ENCODE data around the gene C1GALT1.
"Not testable (repeated sequence)": the region's sequence is repeated elsewhere in the genome, so short reads cannot be mapped to it uniquely, and the experiment has no call there.

The C1GALT1 gene

GRCh38 chr7:7237201-7237977, 55.0 kb downstream of the C1GALT1 start:
- DNase-seq (ENCODE audit: low spot score), result no peak

DNA sequence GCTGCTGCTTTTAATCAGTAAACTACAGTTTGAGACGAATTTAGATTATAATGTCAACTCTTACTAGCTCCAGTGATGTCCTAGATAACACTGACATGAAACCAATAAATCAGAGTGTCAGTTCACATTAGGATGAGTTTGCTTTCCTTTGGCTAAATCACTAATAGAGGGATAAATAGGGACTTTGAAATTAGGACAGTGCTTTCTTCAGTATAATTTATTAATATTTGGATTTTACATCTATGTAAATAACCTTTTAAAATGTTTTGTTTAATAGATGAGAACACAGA, 55.6 kb downstream of the C1GALT1 start:
- no peak for DNase-seq (ENCODE audit: low spot score)

DNA sequence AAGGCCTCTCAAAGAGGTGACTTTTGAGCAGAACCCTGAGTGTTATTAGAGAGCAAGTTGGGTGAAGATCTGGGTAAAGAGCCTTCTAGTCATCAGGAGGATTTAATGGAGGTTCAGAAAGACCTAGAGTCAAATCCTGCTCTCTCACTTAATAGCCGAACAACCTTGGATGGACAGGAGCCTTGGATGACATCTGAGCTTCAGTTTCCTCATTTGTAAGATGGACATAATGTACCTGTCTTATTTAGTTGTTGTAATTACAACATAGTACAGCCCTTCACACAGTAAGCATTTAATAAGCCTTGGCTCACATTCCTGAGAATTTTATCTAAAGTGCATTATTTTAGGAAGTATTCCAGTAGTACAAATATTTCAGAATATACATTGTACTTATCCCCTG, 57.0 kb downstream of the C1GALT1 start:
- DNase-seq (ENCODE audit: low spot score), result no peak

DNA sequence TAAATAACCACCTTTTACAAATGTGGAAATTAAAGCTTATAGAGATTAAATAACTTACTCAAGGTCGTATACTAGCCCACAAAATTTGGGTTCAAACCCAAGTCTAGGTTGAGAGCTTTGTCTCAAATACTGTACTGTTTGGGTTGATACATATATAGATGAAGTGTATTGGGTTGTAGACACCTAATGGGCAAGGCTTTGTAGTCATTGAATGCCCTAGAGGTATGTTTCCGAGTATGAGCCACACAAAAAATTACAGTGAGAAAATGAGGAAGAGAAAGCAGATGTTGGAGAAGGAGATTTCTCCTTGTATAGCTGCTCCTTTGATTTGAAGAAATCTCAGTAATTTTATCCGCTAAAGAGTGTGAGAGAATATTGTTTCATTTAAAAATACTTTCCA, 60.6 kb downstream of the C1GALT1 start:
- DNase-seq (ENCODE audit: low spot score), result no peak

GRCh38 chr7:7245233-7245632, 62.9 kb downstream of the C1GALT1 start:
- DNase-seq (ENCODE audit: low spot score), result not testable (repeated sequence)

DNA sequence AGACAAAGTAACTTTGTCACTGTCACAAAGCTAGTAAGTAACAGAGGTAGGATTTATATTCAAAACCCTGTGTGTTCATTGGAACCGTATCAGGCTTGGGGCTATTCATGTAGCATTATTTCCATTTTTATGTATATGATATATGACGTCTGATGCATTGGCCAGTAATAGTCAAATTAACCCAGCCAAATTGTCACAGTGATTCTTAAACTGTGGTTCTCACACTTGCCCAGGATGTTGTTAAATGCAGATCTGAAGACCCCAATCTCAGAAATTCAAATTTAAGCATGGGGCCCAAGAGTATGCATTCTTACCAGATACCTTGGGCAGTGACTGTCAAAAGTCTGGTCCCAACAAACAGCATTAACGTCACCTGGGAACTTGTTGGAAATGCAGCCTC, 63.9 kb downstream of the C1GALT1 start:
- DNase-seq (ENCODE audit: low spot score), result no peak

- DNase-seq (ENCODE audit: low spot score), result no peak
Observed at GRCh38 chr7:7247658-7248057, 65.3 kb downstream of the C1GALT1 start.

- no peak for DNase-seq (ENCODE audit: low spot score)
Observed at GRCh38 chr7:7249814-7250213, 67.5 kb downstream of the C1GALT1 start.

- no peak for DNase-seq (ENCODE audit: low spot score)
Observed at GRCh38 chr7:7251742-7252141, 69.4 kb downstream of the C1GALT1 start.

GRCh38 chr7:7254319-7254718, 72.0 kb downstream of the C1GALT1 start:
- no peak for DNase-seq (ENCODE audit: low spot score)

- DNase-seq (ENCODE audit: low spot score), result no peak
Observed at GRCh38 chr7:7254908-7255307, 72.6 kb downstream of the C1GALT1 start.

- no peak for DNase-seq (ENCODE audit: low spot score)
Observed at GRCh38 chr7:7256731-7257274, 74.5 kb downstream of the C1GALT1 start.

GRCh38 chr7:7257899-7258692, 75.8 kb downstream of the C1GALT1 start:
- no peak for DNase-seq (ENCODE audit: low spot score)

- DNase-seq (ENCODE audit: low spot score), result no peak
Observed at GRCh38 chr7:7261863-7262262, 79.5 kb downstream of the C1GALT1 start.

DNA sequence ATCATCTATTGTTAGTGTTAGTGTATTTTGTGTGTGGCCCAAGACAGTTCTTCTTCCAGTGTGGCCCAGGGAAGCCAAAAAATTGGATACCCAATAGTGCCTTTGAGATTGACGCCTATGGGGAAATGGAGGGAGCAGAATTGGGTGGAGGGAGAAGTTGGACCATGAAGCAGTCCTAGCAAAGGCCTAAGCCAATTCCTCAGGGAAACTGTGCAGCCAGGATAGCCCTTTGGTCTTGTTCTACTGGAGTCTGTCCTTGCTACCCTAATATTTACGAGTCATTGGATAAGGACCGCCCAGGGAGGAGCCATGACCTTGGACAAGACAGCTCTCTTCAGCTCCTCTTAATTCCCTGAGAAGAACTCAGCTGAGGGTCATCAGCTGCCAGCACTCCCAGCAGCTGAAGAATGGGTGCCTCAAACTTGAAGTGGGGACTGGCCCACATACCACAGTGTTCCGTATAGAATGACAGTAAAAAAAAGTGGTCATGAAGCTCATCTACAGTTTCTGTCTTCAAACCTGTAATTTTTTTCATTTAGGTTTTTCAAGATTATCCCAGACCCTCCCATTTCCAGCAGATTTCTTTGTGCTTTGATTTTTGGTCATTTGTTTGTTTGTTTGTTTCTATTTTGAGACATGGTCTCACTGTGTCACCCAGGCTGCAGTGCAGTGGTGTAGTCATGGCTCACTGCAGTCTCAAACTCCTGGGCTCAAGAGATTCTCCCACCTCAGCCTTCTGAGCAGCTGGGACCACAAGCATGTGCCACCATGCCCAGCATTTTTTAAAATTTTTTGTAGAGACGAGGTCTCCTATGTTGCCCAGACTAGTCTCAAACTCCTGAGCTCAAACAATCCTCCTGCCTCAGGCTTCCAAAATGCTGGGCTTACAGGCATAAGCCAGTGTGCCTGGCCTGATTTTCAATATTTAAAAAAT, 81.2 kb downstream of the C1GALT1 start:
- no peak for DNase-seq (ENCODE audit: low spot score)

DNA sequence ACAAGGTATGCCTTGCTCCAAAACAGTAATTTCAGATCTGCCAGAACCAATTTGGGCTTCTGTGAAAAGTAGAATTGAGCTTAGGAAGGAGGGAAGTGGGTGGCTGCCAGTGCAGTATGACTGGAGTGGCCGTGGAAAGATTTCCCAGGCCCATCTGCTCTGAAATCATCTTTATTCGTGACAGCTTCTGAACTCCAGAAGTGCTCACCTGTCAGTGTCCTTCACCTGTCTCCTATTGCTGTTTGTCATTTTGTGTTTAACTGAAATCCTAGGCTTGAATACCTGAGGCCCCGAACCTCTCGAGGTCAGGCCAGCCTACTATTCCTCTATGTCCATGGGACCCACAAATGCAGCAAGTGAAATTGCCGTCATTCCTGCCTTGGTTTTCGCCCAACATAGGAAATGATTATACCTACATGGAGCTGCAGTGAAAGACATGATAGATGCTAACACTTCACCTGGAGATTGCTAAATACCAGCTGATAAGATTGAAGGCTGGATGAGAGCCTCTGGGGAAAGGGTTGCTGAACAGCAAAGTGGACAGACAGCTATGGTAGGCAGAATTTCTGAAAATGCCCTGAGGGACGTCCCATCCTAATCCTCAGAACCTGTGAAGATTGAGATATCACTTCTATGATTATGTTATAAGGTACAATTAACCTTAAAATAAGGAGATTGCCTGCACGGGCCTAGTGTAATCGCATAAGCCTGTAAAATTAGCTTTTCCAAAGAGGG, 82.1 kb downstream of the C1GALT1 start:
- DNase-seq (ENCODE audit: low spot score), result no peak

DNA sequence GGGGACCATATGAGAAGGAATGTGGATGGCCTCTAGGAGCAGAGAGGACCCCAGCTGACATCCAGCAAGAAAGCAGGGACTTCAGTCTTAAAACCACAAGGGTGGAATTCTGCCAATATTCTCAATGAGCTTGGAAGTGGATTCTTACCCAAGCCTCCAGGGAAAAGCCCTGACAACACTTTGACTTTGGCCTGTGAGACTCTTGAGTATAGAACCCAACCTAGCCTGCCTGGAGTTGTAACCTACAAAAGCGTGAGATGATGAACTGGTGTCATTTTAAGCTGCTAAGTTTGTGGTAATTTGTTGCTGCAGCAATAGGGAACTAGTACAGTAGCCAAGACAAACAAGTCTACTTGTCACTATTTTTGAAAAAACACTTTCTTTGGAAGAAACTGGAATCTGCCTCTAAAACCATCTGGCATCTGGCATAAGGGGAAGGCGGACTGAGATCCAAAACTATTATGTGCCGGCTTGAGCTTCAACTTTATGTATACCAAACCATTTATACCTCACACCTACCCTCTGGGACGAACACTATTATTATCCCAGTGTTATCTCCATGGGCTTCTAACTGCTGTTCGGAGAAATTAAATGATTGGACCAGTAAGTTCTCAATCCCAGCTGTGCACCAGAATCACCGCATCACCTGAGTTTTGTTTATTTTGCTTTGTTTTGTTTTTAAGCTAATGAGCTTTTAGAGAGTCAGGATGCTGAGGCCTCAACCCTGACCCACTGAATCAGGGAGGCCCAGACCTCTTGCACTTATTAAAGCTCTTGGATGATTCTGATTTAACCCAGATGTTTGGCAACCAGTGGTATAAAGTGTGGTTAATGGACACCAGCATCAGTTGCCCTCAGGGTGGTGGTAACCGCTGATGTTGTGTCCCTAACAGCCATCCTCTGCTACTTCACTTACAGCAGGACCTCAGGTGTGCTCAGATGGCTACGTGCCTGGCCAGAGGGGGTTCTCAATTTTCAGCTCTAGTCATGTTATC, 83.0 kb downstream of the C1GALT1 start:
- no peak for DNase-seq (ENCODE audit: low spot score)

DNA sequence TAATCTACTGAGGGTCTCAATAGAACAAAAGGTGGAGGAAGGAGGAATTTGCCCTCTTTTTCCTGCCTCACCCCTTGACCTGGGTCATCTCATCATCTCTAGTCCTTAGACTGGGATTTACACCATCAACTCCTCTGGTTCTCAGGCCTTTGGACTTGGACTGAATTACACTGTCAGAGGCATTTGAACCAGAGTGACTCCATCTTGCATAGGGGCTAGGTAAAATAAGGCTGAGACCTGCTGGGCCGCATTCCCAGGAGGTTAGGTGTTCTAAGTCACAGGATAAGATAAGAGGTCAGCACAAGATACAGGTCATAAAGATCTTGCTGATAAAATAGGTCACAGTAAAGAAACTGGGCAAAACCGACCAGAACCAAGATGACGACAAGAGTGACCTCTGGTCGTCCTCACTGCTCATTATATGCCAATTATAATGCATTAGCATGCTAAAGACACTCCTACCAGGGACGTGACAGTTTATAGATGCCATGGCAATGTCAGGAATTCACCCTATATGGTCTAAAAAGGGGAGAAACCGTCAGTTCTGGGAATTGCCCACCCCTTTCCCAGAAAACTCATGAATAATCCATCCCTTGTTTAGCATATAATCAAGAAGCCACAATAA, 84.0 kb downstream of the C1GALT1 start:
- DNase-seq (ENCODE audit: low spot score), result no peak

- no peak for DNase-seq (ENCODE audit: low spot score)
Observed at GRCh38 chr7:7271094-7271874, 88.9 kb downstream of the C1GALT1 start.

All from AG08395 (cell line).